ENCODE measurements around the gene OR10A2. TPM values are rescaled to one million over a fixed set of nuclear protein-coding genes. Genes with fewer than 3 reads are reported as not detected.
"Not testable (repeated sequence)": the region's sequence is repeated elsewhere in the genome, so short reads cannot be mapped to it uniquely, and the experiment has no call there.

The OR10A2 gene, protein sequence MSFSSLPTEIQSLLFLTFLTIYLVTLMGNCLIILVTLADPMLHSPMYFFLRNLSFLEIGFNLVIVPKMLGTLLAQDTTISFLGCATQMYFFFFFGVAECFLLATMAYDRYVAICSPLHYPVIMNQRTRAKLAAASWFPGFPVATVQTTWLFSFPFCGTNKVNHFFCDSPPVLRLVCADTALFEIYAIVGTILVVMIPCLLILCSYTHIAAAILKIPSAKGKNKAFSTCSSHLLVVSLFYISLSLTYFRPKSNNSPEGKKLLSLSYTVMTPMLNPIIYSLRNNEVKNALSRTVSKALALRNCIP
- total RNA-seq = not detected

DNA sequence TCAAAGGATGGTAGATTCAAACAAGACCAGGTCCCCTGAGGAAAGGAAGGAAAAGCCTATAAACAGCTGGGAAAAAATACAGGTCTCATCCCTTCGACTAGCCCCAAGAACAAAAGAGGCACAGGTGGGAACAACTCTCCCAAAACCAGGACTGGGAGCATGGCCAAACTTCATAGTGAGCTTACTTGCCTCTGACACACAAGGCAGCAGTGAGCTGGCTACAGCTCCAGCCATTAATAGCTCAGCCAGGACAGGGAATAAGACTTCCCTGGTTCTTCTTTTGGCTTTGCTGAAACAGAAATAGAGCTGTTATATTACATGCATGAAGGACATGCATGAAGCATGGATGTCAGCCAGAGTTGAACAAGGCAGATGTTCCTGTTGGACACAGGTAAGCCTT is at the start of gene OR10A2:
TSS of gene OR10A2 (plus strand) at position 97 of the 400 bp plus-strand sequence. CDS start 6,698 bp downstream, outside the sequence.
- FAIRE-seq = no peak
- no peak for DNase-seq (ENCODE audit: low spot score in 2 of 2)

DNA sequence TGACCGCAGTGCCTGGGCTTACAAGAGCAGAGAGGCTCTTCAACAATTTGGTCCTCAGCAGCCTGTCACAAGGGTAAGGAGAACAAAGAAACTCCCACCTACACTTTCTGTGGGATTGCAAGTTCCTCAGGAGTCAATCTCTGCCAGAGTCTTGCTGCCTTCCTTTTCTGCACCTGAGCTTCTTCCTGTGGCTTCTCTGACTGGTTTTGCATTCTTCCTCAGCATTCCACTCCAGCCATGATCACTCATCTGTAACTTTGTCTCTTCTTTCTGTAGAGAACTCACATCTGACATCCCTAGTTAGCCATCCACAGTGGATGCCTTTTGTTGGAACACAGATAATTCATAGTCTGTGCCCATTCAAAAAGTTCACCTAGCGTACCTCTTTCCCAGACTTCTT is 49.2 kb upstream of the OR10A2 start:
- FAIRE-seq (no peak), DNase-seq (ENCODE audit: low spot score in 2 of 2) (no peak)

DNA sequence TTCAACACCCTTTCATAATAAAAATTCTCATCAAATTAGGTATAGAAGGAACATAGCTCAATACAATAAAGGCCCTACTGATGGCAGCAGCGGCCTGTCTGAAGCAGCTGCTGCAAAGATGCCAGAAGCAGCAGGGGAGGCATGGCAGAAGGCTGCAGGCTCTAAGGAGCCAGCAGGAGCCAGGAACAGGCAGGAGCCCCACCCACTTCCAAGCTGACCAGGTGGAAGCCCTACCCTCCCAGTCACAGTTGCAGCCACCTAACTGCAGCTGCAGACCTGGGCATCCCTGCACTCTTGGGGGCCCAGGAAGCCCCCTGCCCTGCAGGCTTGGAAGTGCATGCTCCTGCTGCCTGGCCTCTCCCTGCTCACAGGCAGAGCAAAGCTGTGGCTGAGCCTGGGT is 45.2 kb upstream of the OR10A2 start:
- no peak for FAIRE-seq

DNA sequence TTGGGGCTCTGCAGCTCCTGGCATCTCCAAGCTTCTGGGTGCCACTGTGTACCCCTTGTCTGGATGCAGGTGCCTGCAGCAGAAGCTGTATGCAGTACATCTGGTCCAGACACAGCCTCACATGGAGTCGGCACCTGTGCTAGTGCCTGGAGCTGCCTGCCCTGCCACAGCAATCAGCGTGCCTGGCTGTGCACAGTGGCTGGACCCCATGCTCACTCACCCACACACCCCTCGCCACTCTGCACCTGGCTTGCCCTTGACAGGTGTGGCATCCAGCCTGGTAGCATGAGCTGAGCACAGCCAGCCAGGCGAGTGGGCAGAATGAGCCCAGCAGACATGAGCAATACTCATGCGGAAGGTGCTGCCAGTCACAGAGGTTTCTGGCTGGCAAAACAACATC is 43.9 kb upstream of the OR10A2 start:
- DNase-seq (ENCODE audit: low spot score in 2 of 2) = no peak
- no peak for FAIRE-seq

More for the DNA sequence above, 45.2 kb upstream of the OR10A2 start:
- DNase-seq (ENCODE audit: low spot score in 2 of 2) = no peak

DNA sequence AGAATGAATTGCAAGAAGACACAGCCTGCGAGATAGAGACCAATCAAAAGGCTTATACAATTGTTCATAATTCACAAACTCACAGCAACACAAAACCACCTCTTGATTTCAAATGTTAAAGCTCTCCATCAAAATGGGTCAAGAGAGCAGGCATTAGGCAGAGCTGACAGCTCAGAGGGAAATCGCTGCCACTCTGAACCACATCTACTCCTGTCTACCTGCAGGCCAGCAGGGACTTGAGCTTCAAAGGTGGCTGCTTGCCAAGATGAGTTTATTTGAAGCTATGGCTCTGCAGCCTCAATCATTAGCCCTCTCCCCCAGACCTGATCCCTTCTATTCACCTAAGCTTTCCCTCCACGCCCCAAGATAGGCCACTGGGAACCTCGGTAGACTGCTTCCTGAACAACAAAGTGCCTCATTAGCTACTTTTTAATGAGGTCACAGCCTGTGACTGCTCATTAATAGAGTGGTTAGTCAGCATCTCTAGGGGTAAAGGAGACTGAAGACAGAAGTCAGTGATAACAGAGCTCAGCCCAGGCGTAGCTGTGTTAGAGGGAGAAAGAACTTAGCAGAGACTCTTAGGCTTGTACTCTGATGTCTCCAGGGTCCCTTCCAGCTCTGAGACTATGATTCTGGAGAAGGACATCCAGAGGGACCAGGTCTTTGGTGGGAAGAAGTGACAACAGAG is 38.6 kb upstream of the OR10A2 start:
- FAIRE-seq (no peak), DNase-seq (ENCODE audit: low spot score in 2 of 2) (no peak)

DNA sequence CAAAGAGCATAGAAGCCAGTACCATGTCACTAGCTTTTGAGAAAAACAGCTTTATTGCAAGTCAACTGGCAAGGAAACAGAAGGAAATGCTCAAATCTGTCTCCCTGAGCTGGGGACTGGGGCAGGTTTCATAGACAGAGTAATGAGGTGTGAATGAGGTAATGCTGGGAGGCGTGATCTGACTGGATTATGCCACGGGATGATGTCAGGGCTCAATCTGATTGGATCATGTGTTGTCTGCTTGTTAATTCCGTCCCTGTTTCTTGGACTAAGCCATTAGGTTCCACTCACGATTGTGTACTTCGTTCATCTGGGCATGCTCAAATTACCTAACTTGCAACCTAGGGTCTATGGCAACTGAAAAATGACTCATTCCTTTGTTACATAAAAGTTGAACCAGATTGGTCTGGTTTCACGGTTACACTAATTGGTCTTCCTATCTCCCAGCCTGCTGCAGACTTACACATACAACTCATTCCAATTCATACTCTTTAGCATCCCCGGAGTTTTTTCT is 37.6 kb upstream of the OR10A2 start:
- no peak for FAIRE-seq
- no peak for DNase-seq (ENCODE audit: low spot score in 2 of 2)

DNA sequence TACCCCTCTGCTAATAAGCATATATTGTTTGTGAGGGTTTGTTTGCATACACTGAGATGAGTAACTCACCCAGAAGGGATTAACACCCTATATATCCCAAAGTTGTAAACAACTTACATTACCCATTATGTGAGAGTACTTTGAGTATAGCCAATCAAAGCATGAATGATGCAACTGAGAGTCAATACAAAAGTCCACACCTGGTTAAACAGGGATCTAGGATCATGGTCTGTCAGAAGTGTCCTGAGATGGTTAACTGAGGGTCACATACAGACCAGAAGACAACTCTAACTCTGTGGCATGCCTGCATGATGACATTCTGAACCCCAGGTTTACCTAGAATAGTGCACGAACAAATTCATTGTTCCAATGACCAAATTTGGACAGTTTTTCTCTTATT is 34.8 kb upstream of the OR10A2 start:
- DNase-seq (ENCODE audit: low spot score in 2 of 2) (no peak), FAIRE-seq (no peak)

DNA sequence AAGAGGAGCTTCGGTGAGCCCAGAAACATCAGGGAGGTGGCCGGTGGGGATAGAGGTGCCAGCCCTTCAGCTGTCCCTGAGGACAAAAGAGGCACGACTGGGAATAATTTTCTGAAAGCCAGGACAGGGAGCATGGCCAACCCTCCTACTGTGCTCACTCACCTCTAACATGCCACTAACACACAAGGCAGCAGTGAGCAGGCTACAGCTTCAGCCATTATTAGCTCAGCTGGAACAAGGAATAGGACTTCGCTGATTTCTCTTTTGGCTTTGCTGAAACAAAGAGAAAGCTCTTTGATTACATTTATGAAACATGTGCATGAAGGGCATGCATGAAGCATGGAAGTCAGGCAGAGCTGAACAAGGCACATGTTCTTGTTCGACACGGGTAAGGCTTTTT is 29.5 kb upstream of the OR10A2 start:
- FAIRE-seq (no peak), DNase-seq (ENCODE audit: low spot score in 2 of 2) (no peak)

DNA sequence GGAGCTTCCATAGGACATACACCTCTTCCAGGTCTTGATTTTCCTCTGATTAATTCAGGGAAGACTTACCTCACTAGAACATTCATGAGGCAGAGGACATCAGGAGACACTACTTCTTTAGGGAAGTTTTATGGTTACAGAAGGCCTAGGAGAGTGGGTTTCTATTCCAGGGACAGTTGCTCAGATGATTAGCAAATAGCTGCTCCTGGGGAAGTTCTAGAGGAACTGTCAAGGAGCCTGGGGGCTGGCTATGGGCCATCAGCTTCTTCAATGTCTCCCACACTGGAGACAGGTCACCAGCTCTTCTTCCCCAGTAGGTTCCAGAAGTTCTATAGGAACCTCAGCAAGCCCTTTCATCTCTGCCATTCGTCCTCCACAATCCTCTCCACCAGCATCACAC is 28.8 kb upstream of the OR10A2 start:
- DNase-seq (ENCODE audit: low spot score in 2 of 2) (no peak), FAIRE-seq (no peak)

DNA sequence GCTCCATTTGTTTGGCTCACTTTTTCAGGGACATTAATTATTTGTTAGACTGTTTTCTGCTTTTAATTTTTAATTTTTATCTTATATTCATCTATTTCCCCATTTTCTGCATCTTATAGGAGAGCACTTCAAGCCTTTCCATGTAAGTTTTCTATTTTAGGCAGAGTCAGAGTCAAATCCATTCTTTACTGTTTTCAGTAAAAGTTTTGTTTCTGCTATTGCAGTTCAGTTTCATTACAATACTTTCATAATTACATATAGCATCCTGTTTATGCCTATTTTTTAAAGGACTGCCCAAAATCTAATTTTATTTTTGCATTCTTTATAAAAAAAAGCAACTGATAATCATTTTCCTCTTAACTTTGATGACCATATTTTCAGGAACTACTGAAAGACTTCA is 21.2 kb upstream of the OR10A2 start:
- FAIRE-seq (no peak), DNase-seq (ENCODE audit: low spot score in 2 of 2) (no peak)

DNA sequence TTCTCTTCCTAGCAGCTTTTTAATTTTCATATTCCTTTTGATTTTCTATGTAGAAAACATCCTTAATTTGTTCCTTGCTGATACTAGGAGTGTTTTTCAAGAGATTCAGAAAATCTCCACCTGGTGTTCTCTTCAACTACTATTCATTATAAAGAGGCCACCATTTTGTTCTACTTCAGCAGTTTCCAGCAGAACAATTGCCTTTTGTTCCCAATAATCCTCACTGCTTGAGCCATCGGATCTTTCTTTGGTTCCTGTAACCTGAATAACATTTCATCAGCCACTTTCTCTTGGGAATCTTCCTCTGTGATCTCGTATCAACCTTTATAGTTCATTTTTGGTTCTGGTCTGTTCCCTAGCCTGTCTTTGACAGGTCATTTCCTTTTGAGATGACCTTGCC is 19.2 kb upstream of the OR10A2 start:
- FAIRE-seq = no peak
- no peak for DNase-seq (ENCODE audit: low spot score in 2 of 2)

DNA sequence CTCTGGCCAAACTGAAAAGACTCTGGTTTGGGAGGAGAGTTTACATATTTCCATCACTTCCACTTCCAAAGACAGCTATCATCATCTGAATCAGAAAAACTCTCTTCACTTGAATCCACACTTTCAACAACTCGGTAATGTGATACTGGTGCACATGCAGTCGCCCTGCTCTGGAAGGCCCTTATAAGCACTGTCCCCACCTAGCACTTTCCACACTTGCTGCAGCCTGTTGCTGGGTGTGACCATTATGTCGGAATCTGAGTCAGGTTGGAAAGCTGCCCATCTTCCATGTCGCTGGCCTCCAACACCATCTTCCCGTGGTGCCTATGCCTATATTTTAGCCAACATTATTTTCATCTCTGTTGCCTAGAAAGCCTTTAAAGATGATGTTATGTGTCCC is 18.5 kb upstream of the OR10A2 start:
- DNase-seq (ENCODE audit: low spot score in 2 of 2) (no peak), FAIRE-seq (no peak)

DNA sequence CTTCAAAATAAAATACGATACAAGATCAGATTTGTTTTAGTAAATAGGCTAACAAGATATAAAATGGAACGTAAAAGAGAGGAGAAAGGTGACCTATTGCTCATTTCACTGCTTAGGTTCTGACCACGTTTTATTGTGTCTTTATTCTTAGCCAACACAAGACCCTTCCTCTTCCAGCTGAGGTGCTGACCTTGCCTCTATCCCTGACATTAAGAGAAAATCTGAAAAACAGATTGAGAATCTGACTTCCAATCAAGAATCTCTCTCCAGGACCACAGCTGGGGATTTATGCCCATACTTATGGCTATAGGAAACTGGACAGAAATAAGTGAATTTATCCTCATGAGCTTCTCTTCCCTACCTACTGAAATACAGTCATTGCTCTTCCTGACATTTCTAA is 17.5 kb upstream of the OR10A2 start, which contains the start of gene OR10A5:
TSS of gene OR10A5 (plus strand) at position 301 of the 400 bp plus-strand sequence. CDS start at position 301, 0 bp downstream.
- DNase-seq (ENCODE audit: low spot score in 2 of 2) (no peak), FAIRE-seq (no peak)

DNA sequence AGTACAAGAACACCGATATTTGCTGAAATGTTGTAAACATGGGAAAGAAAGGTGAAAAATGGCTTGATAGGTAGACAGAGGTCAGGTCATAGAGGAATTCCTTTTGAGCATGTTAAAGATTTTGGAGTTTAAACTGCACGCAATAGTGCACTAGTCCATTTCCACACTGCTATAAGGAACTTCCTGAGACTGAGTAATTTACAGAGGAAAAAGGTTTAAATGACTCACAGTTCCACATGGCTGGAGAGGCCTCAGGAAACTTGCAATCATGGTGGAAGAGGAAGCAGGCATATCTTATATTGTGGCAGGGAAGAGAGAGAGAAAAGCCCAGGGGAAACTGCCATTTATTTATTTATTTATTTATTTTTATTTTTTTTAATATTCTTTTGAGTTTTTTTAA is 12.3 kb upstream of the OR10A2 start:
- DNase-seq (ENCODE audit: low spot score in 2 of 2) = no peak

DNA sequence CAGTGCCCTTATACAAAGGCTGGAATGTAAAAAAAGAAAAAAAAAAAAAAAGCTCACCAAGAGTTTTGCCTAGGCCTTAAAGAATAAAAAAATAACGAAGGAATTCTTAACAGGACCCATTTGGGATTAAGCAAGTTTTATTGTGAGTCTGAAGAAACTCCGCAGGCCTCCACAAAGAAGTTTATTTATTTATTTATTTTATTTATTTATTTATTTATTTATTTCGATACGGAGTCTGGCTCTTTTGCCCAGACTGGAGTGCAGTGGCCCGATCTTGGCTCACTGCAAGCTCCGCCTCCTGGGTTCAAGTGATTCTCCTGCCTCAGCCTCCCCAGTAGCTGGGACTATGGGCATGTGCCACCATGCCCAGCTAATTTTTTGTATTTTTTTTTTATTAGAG is 8.1 kb upstream of the OR10A2 start:
- not testable (repeated sequence) for DNase-seq (ENCODE audit: low spot score in 2 of 2); FAIRE-seq

More for the DNA sequence above, 12.3 kb upstream of the OR10A2 start:
- FAIRE-seq = no peak

DNA sequence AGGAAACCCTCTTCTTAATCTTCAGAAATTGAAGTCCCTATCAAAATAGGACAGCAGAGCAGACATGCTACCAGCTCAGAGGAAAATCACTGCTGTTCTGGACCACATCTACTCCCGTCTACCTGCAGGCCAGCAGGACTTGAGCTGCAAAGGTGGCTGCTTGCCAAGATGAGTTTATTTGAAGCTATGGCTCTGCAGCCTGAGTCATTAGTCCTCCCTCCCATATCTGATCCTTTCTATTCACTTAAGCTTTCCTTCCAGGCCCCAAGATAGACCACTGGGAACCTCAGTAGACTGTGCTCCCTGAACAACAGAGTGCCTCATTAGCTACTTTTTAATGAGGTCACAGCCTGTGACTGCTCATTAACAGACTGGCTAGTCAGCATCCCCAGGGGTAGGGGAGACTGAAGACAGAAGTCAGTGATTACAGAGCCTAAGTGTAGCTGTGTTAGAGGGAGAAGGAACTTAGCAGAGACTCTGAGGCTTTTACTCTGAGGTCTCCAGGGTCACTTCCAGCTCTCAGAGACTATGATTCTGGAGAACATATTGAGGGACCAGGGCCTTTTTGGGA is 6.8 kb upstream of the OR10A2 start:
- FAIRE-seq (no peak), DNase-seq (ENCODE audit: low spot score in 2 of 2) (no peak)

DNA sequence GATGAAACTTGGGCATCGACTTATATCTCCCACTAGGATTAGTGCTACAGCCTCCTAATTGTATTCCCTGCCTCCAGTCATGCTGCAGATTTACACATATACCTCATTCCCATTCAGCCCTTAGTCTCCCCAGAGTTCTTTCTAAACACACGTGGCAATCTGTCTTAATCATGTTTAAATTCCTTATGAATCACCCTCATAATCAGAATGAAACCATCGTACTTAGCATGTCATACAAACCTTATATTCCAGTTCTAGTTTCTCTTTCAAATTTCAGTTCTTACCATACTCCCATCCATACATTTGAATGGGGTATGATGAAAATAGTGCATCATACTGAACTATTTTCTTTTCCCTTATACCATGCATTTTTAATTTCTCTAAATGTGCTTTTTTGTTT is 6.0 kb upstream of the OR10A2 start:
- DNase-seq (ENCODE audit: low spot score in 2 of 2) (no peak), FAIRE-seq (no peak)

DNA sequence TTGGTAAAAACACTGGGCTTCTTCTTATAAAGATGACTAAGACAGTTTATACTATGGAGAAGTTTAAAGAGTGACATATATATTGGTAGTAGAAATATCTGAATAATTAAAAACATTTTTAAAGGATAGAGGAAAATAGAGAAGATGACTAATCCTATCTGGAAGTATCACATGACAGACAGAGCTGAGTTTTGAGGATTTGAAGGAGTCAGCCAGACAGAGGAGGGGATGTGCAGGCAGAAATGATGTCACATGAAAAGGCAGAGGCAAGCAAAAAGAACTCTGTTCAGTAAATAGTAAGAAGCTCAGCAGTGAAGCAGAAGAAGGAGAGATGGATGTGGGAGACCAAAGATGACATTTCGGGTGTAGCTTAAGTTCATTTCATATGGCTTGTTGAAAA is 1.6 kb downstream of the OR10A2 start:
- no peak for FAIRE-seq
- no peak for DNase-seq (ENCODE audit: low spot score in 2 of 2)

DNA sequence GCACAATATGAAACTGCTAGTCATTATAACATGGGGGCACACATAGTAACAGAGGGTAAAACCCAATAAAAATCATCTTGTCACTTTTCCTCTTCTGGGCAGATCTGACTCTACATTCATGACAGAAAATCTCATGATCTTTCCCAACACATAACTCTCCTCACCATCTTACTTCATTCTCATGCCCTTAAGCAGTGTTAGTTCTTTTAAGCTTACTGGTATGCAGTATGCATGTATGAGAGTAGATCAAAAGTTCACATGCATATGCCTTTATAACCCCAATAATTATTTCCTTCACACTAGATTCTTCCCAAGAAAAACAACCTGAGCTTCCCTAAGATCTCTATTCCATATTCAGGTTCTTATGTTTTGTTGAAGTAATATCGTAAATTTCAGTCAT is 8.4 kb downstream of the OR10A2 start:
- FAIRE-seq (no peak), DNase-seq (ENCODE audit: low spot score in 2 of 2) (no peak)

DNA sequence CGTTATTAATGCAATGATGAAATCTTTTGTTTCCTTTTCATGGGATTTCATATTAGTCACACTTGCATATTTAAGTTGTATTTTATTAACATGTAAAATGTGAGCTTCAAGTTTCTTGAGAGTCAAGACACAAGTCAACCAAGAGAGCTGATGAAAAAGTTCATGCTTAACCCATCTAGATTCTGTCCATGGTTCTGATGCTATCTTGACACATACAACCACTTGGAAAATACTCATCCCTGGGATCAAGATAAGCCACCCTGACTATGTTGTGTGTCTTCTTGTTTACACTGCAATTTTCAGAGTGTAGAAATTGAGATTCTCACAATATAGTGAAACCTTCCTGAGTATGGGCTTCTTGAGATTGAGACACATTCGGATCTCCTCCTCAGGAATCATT is 12.9 kb downstream of the OR10A2 start:
- FAIRE-seq = no peak
- DNase-seq (ENCODE audit: low spot score in 2 of 2) = no peak

DNA sequence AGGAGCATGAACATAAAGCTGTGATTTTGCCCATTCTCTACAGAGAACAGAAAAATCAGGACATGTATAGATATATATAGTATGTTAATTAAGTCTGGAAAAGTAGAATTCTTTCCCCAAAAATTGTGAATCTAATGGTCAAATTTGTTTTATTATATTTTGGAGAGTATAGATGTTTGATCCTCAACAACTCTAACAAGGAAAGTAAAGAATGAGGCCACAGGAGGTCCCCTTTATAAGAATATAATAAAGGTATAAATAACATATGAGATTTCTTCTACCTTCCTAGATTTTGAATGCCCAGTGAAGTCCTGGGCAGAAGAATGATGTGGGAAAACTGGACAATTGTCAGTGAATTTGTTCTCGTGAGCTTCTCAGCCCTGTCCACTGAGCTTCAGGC is 13.5 kb downstream of the OR10A2 start, which contains the start of gene OR10A4:
TSS of gene OR10A4 (plus strand) at position 301 of the 400 bp plus-strand sequence. CDS start at position 324, 23 bp downstream.
- no peak for DNase-seq (ENCODE audit: low spot score in 2 of 2)
- FAIRE-seq = no peak

Measured in frontal cortex (tissue), 4 donors.